ENCODE measurements around the gene MUC5B.

Gene MUC5B

GRCh38 chr11:1307998-1308742 lies 85.3 kb downstream of the MUC5B start:
- FAIRE-seq (no peak), DNase-seq (ENCODE audit: low spot score) (no peak)

- DNase-seq (ENCODE audit: low spot score) (no peak), FAIRE-seq (no peak)
Observed at GRCh38 chr11:1308743-1309497, 86.1 kb downstream of the MUC5B start.

- no peak for FAIRE-seq
Observed at GRCh38 chr11:1309498-1310317, 86.8 kb downstream of the MUC5B start, which contains the start of gene TOLLIP. TOLLIP (minus strand) TSS chr11:1309632; CDS start chr11:1309498, 134 bp downstream.

GRCh38 chr11:1310318-1310687 lies 87.4 kb downstream of the MUC5B start:
- DNase-seq (ENCODE audit: low spot score), result no peak
- no peak for FAIRE-seq

More at GRCh38 chr11:1309498-1310317, 86.8 kb downstream of the MUC5B start, which contains the start of gene TOLLIP:
- DNase-seq (ENCODE audit: low spot score), result peak; percentile 99

DNA sequence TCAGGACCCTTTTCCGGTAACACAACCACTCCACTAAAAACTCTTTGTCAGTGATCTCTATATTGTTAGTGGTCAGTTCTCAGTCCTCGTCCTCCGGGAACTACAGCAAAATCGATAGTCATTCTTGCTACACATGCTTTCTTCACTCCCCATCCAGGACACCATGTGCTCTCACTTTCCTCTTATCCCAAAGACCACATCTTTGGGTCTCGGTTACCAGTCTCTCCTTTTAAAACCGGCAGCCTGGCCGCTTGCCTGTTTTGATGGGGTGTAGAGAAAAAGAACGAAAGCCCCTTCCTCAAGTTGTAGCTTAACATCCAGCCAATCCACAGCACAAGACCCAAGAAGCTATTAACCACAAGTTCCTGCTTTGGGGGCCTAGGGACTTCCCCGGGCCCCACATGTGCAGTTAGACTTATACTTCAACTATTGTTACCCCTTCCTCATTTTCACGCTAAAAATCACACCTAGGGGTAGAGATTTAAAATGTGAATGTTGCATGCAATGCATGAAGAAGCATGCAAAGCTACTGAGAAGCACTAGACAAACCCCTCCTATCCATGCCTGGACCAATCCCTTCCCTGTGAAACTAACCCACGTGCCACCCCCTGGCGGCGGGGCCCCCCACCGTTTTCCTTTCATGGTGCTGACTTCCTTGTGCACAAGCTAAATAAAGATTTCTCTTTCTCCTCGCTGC lies 88.1 kb downstream of the MUC5B start:
- DNase-seq (ENCODE audit: low spot score) (no peak), FAIRE-seq (no peak)

Measured in urothelium cell line (cell line).